Measurements from ENCODE around the gene CEACAM16. TPM values are rescaled to one million over a fixed set of nuclear protein-coding genes. Genes with fewer than 3 reads are reported as not detected.
A peak's percentile ranks its signal among the peaks of the same experiment; 100 is the strongest.

Gene CEACAM16
- total RNA-seq, 1 experiment from 2014 or later, result not detected

DNA sequence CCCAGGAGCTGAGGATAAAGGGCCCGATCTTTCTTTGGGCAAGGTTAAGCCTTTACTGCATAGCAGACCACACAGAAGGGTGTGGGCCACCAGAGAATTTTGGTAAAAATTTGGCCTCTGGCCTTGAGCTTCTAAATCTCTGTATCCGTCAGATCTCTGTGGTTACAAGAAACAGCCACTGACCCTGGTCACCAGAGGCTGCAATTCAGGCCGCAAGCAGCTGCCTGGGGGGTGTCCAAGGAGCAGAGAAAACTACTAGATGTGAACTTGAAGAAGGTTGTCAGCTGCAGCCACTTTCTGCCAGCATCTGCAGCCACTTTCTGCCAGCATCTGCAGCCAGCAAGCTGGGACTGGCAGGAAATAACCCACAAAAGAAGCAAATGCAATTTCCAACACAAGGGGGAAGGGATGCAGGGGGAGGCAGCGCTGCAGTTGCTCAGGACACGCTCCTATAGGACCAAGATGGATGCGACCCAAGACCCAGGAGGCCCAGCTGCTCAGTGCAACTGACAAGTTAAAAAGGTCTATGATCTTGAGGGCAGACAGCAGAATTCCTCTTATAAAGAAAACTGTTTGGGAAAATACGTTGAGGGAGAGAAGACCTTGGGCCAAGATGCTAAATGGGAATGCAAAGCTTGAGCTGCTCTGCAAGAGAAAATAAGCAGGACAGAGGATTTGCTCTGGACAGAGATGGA lies 36.1 kb upstream of the CEACAM16 start:
- peaks cover 89% of the 10 kb centered on the region for H3F3A ChIP-seq (ENCODE audit: insufficient read depth, low read depth)
- H3K4me1 ChIP-seq (replicated peaks; ENCODE audit: insufficient read depth), result no peaks in the 10 kb centered on the region
- no peak overlapping the region for H3K4me3 ChIP-seq
- no peaks in the 10 kb centered on the region for H3K79me2 ChIP-seq (ENCODE audit: low read depth)
- intact Hi-C loops (cut with micrococcal nuclease; ENCODE audit: unreplicated experiment), result no loop called here
- no peak overlapping the region for H2AFZ ChIP-seq
- no peaks in the 10 kb centered on the region for H3K9me3 ChIP-seq (ENCODE audit: insufficient read depth, low read depth)
- TSS peak; percentile 20 for BruUV-seq (replicated peaks)
- no peak overlapping the region for H3K27ac ChIP-seq
- H3K36me3 ChIP-seq (ENCODE audit: low read depth), result peaks cover 54% of the 10 kb centered on the region
- no peak for TF ChIP-seq EZH2 (IDR thresholded peaks at IDR 0.05; ENCODE audit: low read depth)
- TF ChIP-seq, protein P1, sequence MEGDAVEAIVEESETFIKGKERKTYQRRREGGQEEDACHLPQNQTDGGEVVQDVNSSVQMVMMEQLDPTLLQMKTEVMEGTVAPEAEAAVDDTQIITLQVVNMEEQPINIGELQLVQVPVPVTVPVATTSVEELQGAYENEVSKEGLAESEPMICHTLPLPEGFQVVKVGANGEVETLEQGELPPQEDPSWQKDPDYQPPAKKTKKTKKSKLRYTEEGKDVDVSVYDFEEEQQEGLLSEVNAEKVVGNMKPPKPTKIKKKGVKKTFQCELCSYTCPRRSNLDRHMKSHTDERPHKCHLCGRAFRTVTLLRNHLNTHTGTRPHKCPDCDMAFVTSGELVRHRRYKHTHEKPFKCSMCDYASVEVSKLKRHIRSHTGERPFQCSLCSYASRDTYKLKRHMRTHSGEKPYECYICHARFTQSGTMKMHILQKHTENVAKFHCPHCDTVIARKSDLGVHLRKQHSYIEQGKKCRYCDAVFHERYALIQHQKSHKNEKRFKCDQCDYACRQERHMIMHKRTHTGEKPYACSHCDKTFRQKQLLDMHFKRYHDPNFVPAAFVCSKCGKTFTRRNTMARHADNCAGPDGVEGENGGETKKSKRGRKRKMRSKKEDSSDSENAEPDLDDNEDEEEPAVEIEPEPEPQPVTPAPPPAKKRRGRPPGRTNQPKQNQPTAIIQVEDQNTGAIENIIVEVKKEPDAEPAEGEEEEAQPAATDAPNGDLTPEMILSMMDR (conservative IDR thresholded peaks at IDR 0.05), result no peak
- H3K27me3 ChIP-seq (ENCODE audit: insufficient read depth, low read depth), result no peaks in the 10 kb centered on the region
- DNase-seq, result no peak
- ChIA-PET POLR2A (ENCODE audit: unreplicated experiment) (interaction anchor here (0.6 kb wide), 2 partner anchors 97 to 145 kb away, joined by 3 to 6 read pairs; no protein-coding TSS in a partner anchor), CTCF (no interaction called here)
- H4K20me1 ChIP-seq (ENCODE audit: insufficient read depth), result no peaks in the 10 kb centered on the region; the same call in 1 of the 2 replicates
- H3K4me2 ChIP-seq, result no peak overlapping the region
- H3K9me2 ChIP-seq (ENCODE audit: insufficient read depth), result no peaks in the 10 kb centered on the region

GRCh38 chr19:44663996-44664395 lies 35.0 kb upstream of the CEACAM16 start:
- no TSS peak for BruUV-seq (replicated peaks)
- TF ChIP-seq EZH2 (IDR thresholded peaks at IDR 0.05; ENCODE audit: low read depth), result no peak
- TF ChIP-seq, protein P1 (conservative IDR thresholded peaks at IDR 0.05), result no peak
- DNase-seq, result no peak

DNA sequence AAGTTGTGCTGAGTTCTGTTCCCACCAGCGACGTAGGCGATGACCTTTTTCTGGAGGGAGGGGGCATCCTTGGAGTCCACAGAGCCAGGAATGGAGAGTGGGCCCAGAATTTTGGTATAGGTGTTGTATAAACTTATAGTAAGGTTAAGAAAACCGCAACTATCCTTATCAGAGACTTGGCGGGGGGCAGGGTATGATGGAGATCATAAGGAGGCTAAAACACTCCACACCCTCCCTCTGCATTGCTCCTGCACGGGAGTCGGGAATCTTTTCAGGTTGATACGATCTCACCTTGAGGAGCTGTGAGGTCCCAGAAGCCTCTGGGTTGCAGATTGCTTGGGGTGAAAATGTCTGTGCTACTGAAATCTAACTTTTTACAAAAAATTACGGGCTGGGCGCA lies 34.0 kb upstream of the CEACAM16 start:
- Histone ChIP-seq H3K9me3 (ENCODE audit: insufficient read depth, low read depth) (no peaks in the 10 kb centered on the region), H3K4me3 (no peak overlapping the region), H3F3A (ENCODE audit: insufficient read depth, low read depth) (peaks cover 86% of the 10 kb centered on the region), H3K4me1 (replicated peaks; ENCODE audit: insufficient read depth) (peaks cover 11% of the 10 kb centered on the region), H3K79me2 (ENCODE audit: low read depth) (no peaks in the 10 kb centered on the region), H3K27me3 (ENCODE audit: insufficient read depth, low read depth) (no peaks in the 10 kb centered on the region), H3K9me2 (ENCODE audit: insufficient read depth) (no peaks in the 10 kb centered on the region), H3K27ac (no peak overlapping the region), H3K4me2 (no peak overlapping the region), H3K36me3 (ENCODE audit: low read depth) (peaks cover 37% of the 10 kb centered on the region), H2AFZ (no peak overlapping the region), H4K20me1 (ENCODE audit: insufficient read depth) (no peaks in the 10 kb centered on the region; the same call in 1 of the 2 replicates)
- intact Hi-C loops (cut with micrococcal nuclease; ENCODE audit: unreplicated experiment), result no loop called here
- CTCF ChIA-PET, result no interaction called here
- no peak for TF ChIP-seq EZH2 (IDR thresholded peaks at IDR 0.05; ENCODE audit: low read depth)
- TF ChIP-seq, protein P1 (conservative IDR thresholded peaks at IDR 0.05), result no peak
- BruUV-seq (replicated peaks), result no TSS peak
- no peak for DNase-seq
- POLR2A ChIA-PET (ENCODE audit: unreplicated experiment), result no interaction called here

More at GRCh38 chr19:44663996-44664395, 35.0 kb upstream of the CEACAM16 start:
- no peaks in the 10 kb centered on the region for H3K9me2 ChIP-seq (ENCODE audit: insufficient read depth)
- H3K4me2 ChIP-seq, result no peak overlapping the region
- H3K9me3 ChIP-seq (ENCODE audit: insufficient read depth, low read depth), result no peaks in the 10 kb centered on the region
- H3K27me3 ChIP-seq (ENCODE audit: insufficient read depth, low read depth), result no peaks in the 10 kb centered on the region
- H3K4me3 ChIP-seq, result no peak overlapping the region
- peaks cover 82% of the 10 kb centered on the region for H3F3A ChIP-seq (ENCODE audit: insufficient read depth, low read depth)
- H4K20me1 ChIP-seq (ENCODE audit: insufficient read depth), result no peaks in the 10 kb centered on the region; the same call in 1 of the 2 replicates
- ChIA-PET CTCF (interaction anchor here (0.7 kb wide), 1 partner anchor 87 kb away, joined by 4 read pairs; no protein-coding TSS in a partner anchor), POLR2A (ENCODE audit: unreplicated experiment) (no interaction called here)
- intact Hi-C loops (cut with micrococcal nuclease; ENCODE audit: unreplicated experiment), result no loop called here
- peaks cover 3% of the 10 kb centered on the region; the same call in 1 of the 2 replicates for H3K4me1 ChIP-seq (replicated peaks; ENCODE audit: insufficient read depth)
- no peak overlapping the region for H3K27ac ChIP-seq
- no peak overlapping the region for H2AFZ ChIP-seq
- no peaks in the 10 kb centered on the region for H3K79me2 ChIP-seq (ENCODE audit: low read depth)
- peaks cover 43% of the 10 kb centered on the region for H3K36me3 ChIP-seq (ENCODE audit: low read depth)
